SK-N-SH treated with all-trans-retinoic acid at 6 μM for 48 hours (cell line): Measurements from ENCODE around the gene UBE2G1.

Source experiments
- ATAC-seq: fragments of 200-7000 bp; cut with Tn5 transposase; 3 replicates; pipeline ENCODE4 v1.9.1; 2020; ENCODE audit warnings: mild to moderate bottlenecking, moderate library complexity
- ARNTL ChIP-seq: fragments of 450-650 bp; formaldehyde crosslinking; IDR thresholded peaks from 2 replicates; pipeline ENCODE4 v1.5.0; 2020; ENCODE audit warnings: low read depth, mild to moderate bottlenecking, moderate library complexity, borderline replicate concordance
- BACH2 ChIP-seq: fragments of 250-450 bp; sonication (Bioruptor Pico); IDR thresholded peaks from 2 replicates; pipeline ENCODE4 v1.9.0; 2021; ENCODE audit warnings: mild to moderate bottlenecking, borderline replicate concordance
- CSDC2 ChIP-seq: fragments of 250-450 bp; sonication (Bioruptor Pico); IDR thresholded peaks from 2 replicates; pipeline ENCODE4 v1.5.0; 2020; ENCODE audit warnings: mild to moderate bottlenecking, moderate library complexity
- ESRRG ChIP-seq: fragments of 250-450 bp; sonication (Bioruptor Pico); IDR thresholded peaks from 2 replicates; pipeline ENCODE4 v1.6.1; 2021; ENCODE audit warnings: mild to moderate bottlenecking
- GLIS3 ChIP-seq: fragments of 250-450 bp; sonication (Bioruptor Pico); IDR thresholded peaks from 2 replicates; pipeline ENCODE4 v1.5.0; 2020; ENCODE audit warnings: mild to moderate bottlenecking, moderate library complexity
- ISL1 ChIP-seq: fragments of 250-450 bp; sonication (Bioruptor Pico); IDR thresholded peaks from 2 replicates; pipeline ENCODE4 v2.1.2; 2022; ENCODE audit warnings: mild to moderate bottlenecking, moderate library complexity
- OSR1 ChIP-seq: fragments of 250-450 bp; sonication (Bioruptor Pico); IDR thresholded peaks from 2 replicates; pipeline ENCODE4 v1.8.0; 2022; ENCODE audit warnings: moderate library complexity, mild to moderate bottlenecking, inconsistent platforms
- POU6F1 ChIP-seq: fragments of 250-450 bp; sonication (Bioruptor Pico); IDR thresholded peaks from 2 replicates; pipeline ENCODE4 v1.8.0; 2021; ENCODE audit warnings: low read depth, mild to moderate bottlenecking, moderate library complexity, borderline replicate concordance
- PPARA ChIP-seq: fragments of 250-450 bp; sonication (Bioruptor Pico); IDR thresholded peaks from 2 replicates; pipeline ENCODE4 v1.5.0; 2020; ENCODE audit warnings: mild to moderate bottlenecking, borderline replicate concordance
- RARB ChIP-seq: fragments of 250-450 bp; sonication (Bioruptor Pico); IDR thresholded peaks from 2 replicates; pipeline ENCODE4 v1.8.0; 2021; ENCODE audit warnings: mild to moderate bottlenecking, moderate library complexity
- SNAI2 ChIP-seq: fragments of 250-450 bp; sonication (Bioruptor Pico); IDR thresholded peaks from 2 replicates; pipeline ENCODE4 v1.5.0; 2020; ENCODE audit warnings: mild to moderate bottlenecking, moderate library complexity
- TCF4 ChIP-seq: fragments of 250-450 bp; sonication (Bioruptor Pico); IDR thresholded peaks from 2 replicates; pipeline ENCODE4 v1.8.0; 2021; ENCODE audit warnings: mild to moderate bottlenecking, moderate library complexity, borderline replicate concordance
- TOX ChIP-seq: fragments of 250-450 bp; sonication (Bioruptor Pico); IDR thresholded peaks from 2 replicates; pipeline ENCODE4 v1.8.0; 2021; ENCODE audit warnings: mild to moderate bottlenecking, moderate library complexity, borderline replicate concordance
- TSHZ2 ChIP-seq: fragments of 250-450 bp; sonication (Bioruptor Pico); IDR thresholded peaks from 2 replicates; pipeline ENCODE4 v1.5.0; 2020; ENCODE audit warnings: mild to moderate bottlenecking, moderate library complexity
- ZC3H10 ChIP-seq: fragments of 250-450 bp; sonication (Bioruptor Pico); IDR thresholded peaks from 2 replicates; pipeline ENCODE4 v1.5.1; 2021; ENCODE audit warnings: mild to moderate bottlenecking, moderate library complexity
- ZFP3 ChIP-seq: fragments of 250-450 bp; sonication (Bioruptor Pico); IDR thresholded peaks from 2 replicates; pipeline ENCODE4 v1.5.0; 2020; ENCODE audit warnings: mild to moderate bottlenecking, moderate library complexity
- ZFP30 ChIP-seq: fragments of 450-650 bp; formaldehyde crosslinking; IDR thresholded peaks from 2 replicates; pipeline ENCODE4 v1.5.0; 2022; ENCODE audit warnings: mild to moderate bottlenecking, moderate library complexity
- ZNF565 ChIP-seq: fragments of 450-650 bp; formaldehyde crosslinking; conservative IDR thresholded peaks from 2 replicates; pipeline ENCODE4 v1.5.0; 2020; ENCODE audit warnings: low read depth, mild to moderate bottlenecking, moderate library complexity
- ZNF70 ChIP-seq: fragments of 450-650 bp; formaldehyde crosslinking; IDR thresholded peaks from 2 replicates; pipeline ENCODE4 v1.5.0; 2020; ENCODE audit warnings: mild to moderate bottlenecking, moderate library complexity
- ZNF8 ChIP-seq: fragments of 450-650 bp; formaldehyde crosslinking; IDR thresholded peaks from 2 replicates; pipeline ENCODE4 v1.5.0; 2020; ENCODE audit warnings: mild to moderate bottlenecking, moderate library complexity
- TF ChIP-seq, protein P1 (sequence below): fragments of 250-450 bp; sonication (Bioruptor Pico); IDR thresholded peaks from 2 replicates; pipeline ENCODE4 v1.5.1; 2021; ENCODE audit warnings: mild to moderate bottlenecking, moderate library complexity

Gene UBE2G1

GRCh38 chr17:4263282-4264215, 102.9 kb downstream of the UBE2G1 start, which contains the start of gene ANKFY1:
ANKFY1 (minus strand) TSS chr17:4263979; CDS start chr17:4263941, 38 bp downstream.
- TF ChIP-seq GLIS3 (CRISPR knock-in tag) (no peak), ESRRG (CRISPR knock-in tag) (no peak), SNAI2 (CRISPR knock-in tag) (no peak), ZNF70 (CRISPR knock-in tag) (no peak), PPARA (CRISPR knock-in tag) (no peak), ISL1 (CRISPR knock-in tag) (no peak), ZC3H10 (no peak), BACH2 (CRISPR knock-in tag) (no peak), RARB (no peak), ZNF565 (CRISPR knock-in tag) (no peak), ARNTL (CRISPR knock-in tag) (no peak), POU6F1 (CRISPR knock-in tag) (no peak), ZFP3 (no peak), TOX (CRISPR knock-in tag) (no peak), ZNF8 (CRISPR knock-in tag) (no peak), TCF4 (no peak), CSDC2 (CRISPR knock-in tag) (no peak), TSHZ2 (CRISPR knock-in tag) (no peak)
- TF ChIP-seq, protein P1, sequence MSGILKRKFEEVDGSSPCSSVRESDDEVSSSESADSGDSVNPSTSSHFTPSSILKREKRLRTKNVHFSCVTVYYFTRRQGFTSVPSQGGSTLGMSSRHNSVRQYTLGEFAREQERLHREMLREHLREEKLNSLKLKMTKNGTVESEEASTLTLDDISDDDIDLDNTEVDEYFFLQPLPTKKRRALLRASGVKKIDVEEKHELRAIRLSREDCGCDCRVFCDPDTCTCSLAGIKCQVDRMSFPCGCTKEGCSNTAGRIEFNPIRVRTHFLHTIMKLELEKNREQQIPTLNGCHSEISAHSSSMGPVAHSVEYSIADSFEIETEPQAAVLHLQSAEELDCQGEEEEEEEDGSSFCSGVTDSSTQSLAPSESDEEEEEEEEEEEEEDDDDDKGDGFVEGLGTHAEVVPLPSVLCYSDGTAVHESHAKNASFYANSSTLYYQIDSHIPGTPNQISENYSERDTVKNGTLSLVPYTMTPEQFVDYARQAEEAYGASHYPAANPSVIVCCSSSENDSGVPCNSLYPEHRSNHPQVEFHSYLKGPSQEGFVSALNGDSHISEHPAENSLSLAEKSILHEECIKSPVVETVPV (CRISPR knock-in tag): no peak
- ATAC-seq: peak; percentile 97

GRCh38 chr17:4262703-4263102, 103.8 kb downstream of the UBE2G1 start:
- TF ChIP-seq GLIS3 (CRISPR knock-in tag) (no peak), RARB (no peak), ZFP30 (CRISPR knock-in tag) (no peak), ARNTL (CRISPR knock-in tag) (no peak), ESRRG (CRISPR knock-in tag) (no peak), POU6F1 (CRISPR knock-in tag) (no peak), ISL1 (CRISPR knock-in tag) (no peak), TSHZ2 (CRISPR knock-in tag) (no peak), OSR1 (no peak)
- no peak for ATAC-seq
